ENCODE data around the gene FHIP1B. TPM values are rescaled to one million over a fixed set of nuclear protein-coding genes. Genes with fewer than 3 reads are reported as not detected.

Gene FHIP1B
- total RNA-seq, 4 donors from 2014 or later, result 30.4 to 144 (median 56.4) TPM

DNA sequence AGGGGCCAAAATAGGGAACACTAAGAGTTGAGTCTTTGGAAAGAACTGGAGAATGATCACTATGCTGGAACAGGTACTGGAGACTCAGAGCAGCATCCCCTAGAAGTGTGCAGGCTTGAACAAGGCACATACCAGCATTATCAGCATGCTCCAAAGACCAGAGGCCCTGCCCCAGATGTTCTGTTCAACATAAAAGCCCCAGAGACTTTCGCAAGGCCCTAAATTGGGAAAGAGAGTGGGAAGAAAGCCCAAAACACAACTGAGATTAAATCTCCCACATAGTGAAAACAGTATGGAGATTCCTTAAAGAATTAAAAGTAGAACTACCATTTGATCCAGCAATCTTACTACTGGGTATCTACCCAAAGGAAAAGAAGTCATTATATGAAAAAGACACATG, 13.8 kb upstream of the FHIP1B start:
- peaks cover 0 to 12% (median 0%) of the 10 kb centered on the region in 4 donors for H3K4me1 ChIP-seq
- H3K36me3 ChIP-seq, result no peaks in the 10 kb centered on the region
- DNase-seq (ENCODE audit: low spot score in 2 of 2), result no peak
- TF ChIP-seq POLR2A (IDR thresholded peaks at IDR 0.05) (no peak), CTCF (IDR thresholded peaks at IDR 0.05) (no peak), EP300 (IDR thresholded peaks at IDR 0.05) (no peak)
- H3K9me3 ChIP-seq, result no peaks in the 10 kb centered on the region
- H3K4me3 ChIP-seq, result no peak overlapping the region
- 96 to 97% methylated on average over 1 of the region's 1 CpG for WGBS, 2 donors
- no peaks in the 10 kb centered on the region for H3K27me3 ChIP-seq
- H3K27ac ChIP-seq, result no peak overlapping the region

- no peak for DNase-seq (ENCODE audit: low spot score in 2 of 2)
- Histone ChIP-seq H3K4me1 (no peaks in the 10 kb centered on the region), H3K36me3 (no peaks in the 10 kb centered on the region), H3K4me3 (no peak overlapping the region), H3K27ac (no peak overlapping the region), H3K27me3 (no peaks in the 10 kb centered on the region), H3K9me3 (no peaks in the 10 kb centered on the region)
- WGBS, 2 donors, result 100% methylated on average over 2 of the region's 2 CpGs
- no peak for TF ChIP-seq EP300 (IDR thresholded peaks at IDR 0.05)
- no peak for TF ChIP-seq POLR2A (IDR thresholded peaks at IDR 0.05)
Observed at GRCh38 chr11:6245536-6245935, 11.1 kb upstream of the FHIP1B start.

GRCh38 chr11:6241316-6241715, 6.9 kb upstream of the FHIP1B start:
- Histone ChIP-seq H3K36me3 (no peaks in the 10 kb centered on the region), H3K27me3 (no peaks in the 10 kb centered on the region), H3K27ac (no peak overlapping the region), H3K4me3 (no peak overlapping the region), H3K4me1 (no peaks in the 10 kb centered on the region), H3K9me3 (no peaks in the 10 kb centered on the region)
- TF ChIP-seq POLR2A (IDR thresholded peaks at IDR 0.05) (no peak), EP300 (IDR thresholded peaks at IDR 0.05) (no peak), CTCF (IDR thresholded peaks at IDR 0.05) (no peak)
- no peak for DNase-seq (ENCODE audit: low spot score in 2 of 2)
- WGBS, 2 donors, result 93% methylated on average over 7 of the region's 7 CpGs

GRCh38 chr11:6240781-6241180, 6.3 kb upstream of the FHIP1B start:
- Histone ChIP-seq H3K36me3 (no peaks in the 10 kb centered on the region), H3K27me3 (no peaks in the 10 kb centered on the region), H3K27ac (no peak overlapping the region), H3K4me1 (no peaks in the 10 kb centered on the region), H3K9me3 (no peaks in the 10 kb centered on the region), H3K4me3 (no peak overlapping the region)
- 47 to 68% methylated on average over 1 of the region's 1 CpG for WGBS, 2 donors
- TF ChIP-seq POLR2A (IDR thresholded peaks at IDR 0.05), result no peak
- TF ChIP-seq CTCF (IDR thresholded peaks at IDR 0.05), result no peak
- no peak for TF ChIP-seq EP300 (IDR thresholded peaks at IDR 0.05)
- no peak for DNase-seq (ENCODE audit: low spot score in 2 of 2)

DNA sequence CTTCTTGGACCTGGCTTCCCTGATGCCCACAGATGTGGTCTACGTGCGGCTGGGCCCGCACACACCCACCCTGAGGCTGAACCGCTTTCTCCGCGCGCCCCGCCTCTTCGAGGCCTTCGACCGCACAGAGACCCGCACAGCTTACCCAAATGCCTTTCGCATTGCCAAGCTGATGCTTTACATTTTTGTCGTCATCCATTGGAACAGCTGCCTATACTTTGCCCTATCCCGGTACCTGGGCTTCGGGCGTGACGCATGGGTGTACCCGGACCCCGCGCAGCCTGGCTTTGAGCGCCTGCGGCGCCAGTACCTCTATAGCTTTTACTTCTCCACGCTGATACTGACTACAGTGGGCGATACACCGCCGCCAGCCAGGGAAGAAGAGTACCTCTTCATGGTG, 5.7 kb upstream of the FHIP1B start:
- Histone ChIP-seq H3K27ac (no peak overlapping the region), H3K27me3 (no peaks in the 10 kb centered on the region), H3K9me3 (no peaks in the 10 kb centered on the region), H3K36me3 (no peaks in the 10 kb centered on the region), H3K4me3 (no peak overlapping the region), H3K4me1 (no peaks in the 10 kb centered on the region)
- WGBS, 2 donors, result 97 to 98% methylated on average over 28 of the region's 28 CpGs
- TF ChIP-seq CTCF (IDR thresholded peaks at IDR 0.05) (no peak), POLR2A (IDR thresholded peaks at IDR 0.05) (no peak), EP300 (IDR thresholded peaks at IDR 0.05) (no peak)
- no peak for DNase-seq (ENCODE audit: low spot score in 2 of 2)

- Histone ChIP-seq H3K9me3 (no peaks in the 10 kb centered on the region), H3K27ac (no peak within 1 kb of the TSS), H3K4me3 (no peak within 1 kb of the TSS), H3K27me3 (no peaks in the 10 kb centered on the region), H3K4me1 (peaks cover 0 to 1% (median under 1%) of the 10 kb centered on the region in 4 donors), H3K36me3 (no peaks in the 10 kb centered on the region)
- DNase-seq (ENCODE audit: low spot score in 2 of 2), result no peak
- 63 to 82% methylated on average over 1 of the region's 1 CpG for WGBS, 2 donors
- no peak for TF ChIP-seq CTCF (IDR thresholded peaks at IDR 0.05)
- no peak for TF ChIP-seq POLR2A (IDR thresholded peaks at IDR 0.05)
- no peak for TF ChIP-seq EP300 (IDR thresholded peaks at IDR 0.05)
Observed at GRCh38 chr11:6238902-6239301, 4.5 kb upstream of the FHIP1B start, which contains the start of gene CNGA4. CNGA4 (plus strand) TSS chr11:6239089; CDS start chr11:6239207, 118 bp downstream.
